ENCODE results near the gene PEX26. TPM values are rescaled to one million over a fixed set of nuclear protein-coding genes. Genes with fewer than 3 reads are reported as not detected.

PEX26 gene
- total RNA-seq, 3 donors from 2014 or later = 113 to 241 (median 123) TPM

- intact Hi-C loops (cut with DNase I, micrococcal nuclease) = no loop called here
- DNase-seq (no peak), ATAC-seq (no peak)
- Histone ChIP-seq H3K4me3 (no peak overlapping the region), H3K4me1 (ENCODE audit: low read depth) (peaks cover 13% of the 10 kb centered on the region), H3K36me3 (ENCODE audit: low read depth) (peaks cover 5% of the 10 kb centered on the region), H3K9me3 (no peaks in the 10 kb centered on the region)
- no peak for TF ChIP-seq CTCF (IDR thresholded peaks at IDR 0.05)
Observed at GRCh38 chr22:18083406-18083805, 5.6 kb downstream of the PEX26 start.

GRCh38 chr22:18085188-18085587 lies 7.4 kb downstream of the PEX26 start:
- ATAC-seq (peak; percentile 93), DNase-seq (peak; percentile 69 to 85 (median 76))
- Histone ChIP-seq H3K4me3 (no peak overlapping the region), H3K4me1 (ENCODE audit: low read depth) (peaks cover 5% of the 10 kb centered on the region), H3K36me3 (ENCODE audit: low read depth) (peaks cover 5% of the 10 kb centered on the region), H3K9me3 (no peaks in the 10 kb centered on the region)
- intact Hi-C loops (cut with DNase I, micrococcal nuclease) = no loop called here
- no peak for TF ChIP-seq CTCF (IDR thresholded peaks at IDR 0.05)

- peak; percentile 7 for ATAC-seq
Observed at GRCh38 chr22:18087350-18087855, 9.6 kb downstream of the PEX26 start.

GRCh38 chr22:18088825-18089568 lies 11.2 kb downstream of the PEX26 start:
- no peak for TF ChIP-seq CTCF (IDR thresholded peaks at IDR 0.05)
- H3K4me1 ChIP-seq (ENCODE audit: low read depth) = peaks cover 21% of the 10 kb centered on the region
- H3K36me3 ChIP-seq (ENCODE audit: low read depth) = peaks cover 5% of the 10 kb centered on the region
- no peaks in the 10 kb centered on the region for H3K9me3 ChIP-seq
- DNase-seq = peak in 2 of 3 donors; percentile 62 to 66
- no peak overlapping the region for H3K4me3 ChIP-seq
- ATAC-seq = no peak
- intact Hi-C loops (cut with DNase I, micrococcal nuclease) = no loop called here

More at GRCh38 chr22:18087350-18087855, 9.6 kb downstream of the PEX26 start:
- H3K4me3 ChIP-seq = no peak overlapping the region
- no peaks in the 10 kb centered on the region for H3K9me3 ChIP-seq
- peaks cover 5% of the 10 kb centered on the region for H3K36me3 ChIP-seq (ENCODE audit: low read depth)
- no peak for DNase-seq
- intact Hi-C loops (cut with DNase I, micrococcal nuclease) = no loop called here
- TF ChIP-seq CTCF (IDR thresholded peaks at IDR 0.05) = no peak
- peaks cover 20% of the 10 kb centered on the region for H3K4me1 ChIP-seq (ENCODE audit: low read depth)

GRCh38 chr22:18090286-18090685 lies 12.5 kb downstream of the PEX26 start:
- no peak for TF ChIP-seq CTCF (IDR thresholded peaks at IDR 0.05)
- Histone ChIP-seq H3K4me3 (no peak overlapping the region), H3K36me3 (ENCODE audit: low read depth) (peaks cover 5% of the 10 kb centered on the region), H3K4me1 (ENCODE audit: low read depth) (peaks cover 21% of the 10 kb centered on the region), H3K9me3 (no peaks in the 10 kb centered on the region)
- no peak for ATAC-seq
- no peak for DNase-seq
- intact Hi-C loops (cut with DNase I, micrococcal nuclease) = no loop called here

Data from mucosa of descending colon (tissue), 3 donors.